Smooth muscle cell (in vitro differentiated cells): Measurements from ENCODE around the gene RBPJ. TPM values are rescaled to one million over a fixed set of nuclear protein-coding genes. Genes with fewer than 3 reads are reported as not detected.

Source experiments
- DNase-seq: peaks from one replicate; lab custom pipeline; 2025; ENCODE audit not compliant: unreplicated experiment; lab: John Stamatoyannopoulos, UW
- H2AFZ ChIP-seq: fragments of 200-600 bp; sonication (generic); 2 replicates; pipeline ENCODE4 v1.6.0; 2016; ENCODE audit warnings: antibody characterized with exemption, low read depth, mild to moderate bottlenecking
- H3F3A ChIP-seq: fragments of 200-600 bp; sonication (generic); 2 replicates; pipeline ENCODE4 v1.6.0; 2017; ENCODE audit warnings: antibody characterized with exemption, low read depth
- H3K27ac ChIP-seq: fragments of 200-600 bp; sonication (generic); 2 replicates; pipeline ENCODE4 v1.5.1; 2016; ENCODE audit warnings: low read depth, mild to moderate bottlenecking
- H3K27me3 ChIP-seq: fragments of 200-600 bp; sonication (generic); 2 replicates; pipeline ENCODE4 v1.6.1; 2016; ENCODE audit warnings: low read depth, mild to moderate bottlenecking
- H3K36me3 ChIP-seq: fragments of 200-600 bp; sonication (generic); 2 replicates; pipeline ENCODE4 v1.5.1; 2016; ENCODE audit warnings: low read depth
- H3K4me1 ChIP-seq: fragments of 200-600 bp; sonication (generic); 2 replicates; pipeline ENCODE4 v1.5.1; 2016; ENCODE audit warnings: low read depth
- H3K4me2 ChIP-seq: fragments of 200-600 bp; sonication (generic); 2 replicates; pipeline ENCODE4 v1.6.0; 2016; ENCODE audit warnings: mild to moderate bottlenecking
- H3K4me3 ChIP-seq: fragments of 200-600 bp; sonication (generic); 2 replicates; pipeline ENCODE4 v1.5.1; 2016; ENCODE audit warnings: mild to moderate bottlenecking
- H3K79me2 ChIP-seq: fragments of 200-600 bp; sonication (generic); 2 replicates; pipeline ENCODE4 v1.6.0; 2016; ENCODE audit warnings: low read depth, mild to moderate bottlenecking
- H3K9ac ChIP-seq: fragments of 200-600 bp; sonication (generic); 2 replicates; pipeline ENCODE4 v1.6.0; 2016; ENCODE audit warnings: low read depth
- H3K9me3 ChIP-seq: fragments of 200-600 bp; sonication (generic); replicated peaks from 2 replicates; pipeline ENCODE4 v1.5.1; 2016; ENCODE audit warnings: low read depth
- H4K20me1 ChIP-seq: fragments of 200-600 bp; sonication (generic); 2 replicates; pipeline ENCODE4 v1.6.0; 2016; ENCODE audit warnings: low read depth
- WGBS: methylation state at CpG from one replicate; pipeline ENCODE4 v1.1.7; 2016; ENCODE audit warnings: low lambda C conversion rate; 5-methylcytosine and 5-hydroxymethylcytosine counted together
- polyA plus RNA-seq: library from polyadenylated mRNA; unstranded; fragments of >200 nt; fragmentation: Nextera tagmentation; extraction: Ambion mirVana; gene quantifications from 2 replicates; pipeline ENCODE4 v1.2.1, GENCODE V29; 2016
- total RNA-seq: library from RNA; depleted of rRNA; stranded (reverse); fragments of >200 nt; gene quantifications from 2 replicates; pipeline ENCODE4 v1.2.3, GENCODE V29; 2014
- TF ChIP-seq, protein P1 (sequence below): fragments of 200-600 bp; sonication (generic); IDR thresholded peaks from 2 replicates; pipeline ENCODE4 v1.5.1; 2017; ENCODE audit warnings: borderline replicate concordance, mild to moderate bottlenecking, antibody characterized with exemption; ENCODE audit not compliant: insufficient read depth, poor library complexity, severe bottlenecking

The RBPJ gene
- total and polyA plus RNA-seq, 2 experiments from 2014 or later, result 96.9 to 137 TPM

DNA sequence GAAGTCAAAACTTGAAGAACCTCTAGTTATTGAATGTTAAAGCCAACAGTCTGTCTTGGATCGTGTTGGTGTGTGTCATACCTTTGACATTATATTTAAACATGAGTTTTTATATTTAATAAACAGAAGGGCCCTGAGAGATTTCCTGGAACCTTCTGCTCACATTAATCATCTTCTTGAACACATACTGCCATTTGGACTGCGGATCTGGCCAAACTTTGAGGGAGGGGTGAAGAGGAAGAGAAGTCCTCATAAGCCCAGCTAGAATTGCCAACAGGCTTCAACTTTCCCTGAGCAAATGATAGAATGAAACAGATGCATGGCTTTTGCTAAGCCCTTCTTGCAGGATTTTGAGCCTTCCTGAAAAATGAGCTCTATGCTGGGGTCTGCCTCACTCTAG, 142.1 kb downstream of the RBPJ start:
- Histone ChIP-seq H3K27me3 (no peaks in the 10 kb centered on the region), H3K27ac (no peak overlapping the region), H3K9ac (no peak overlapping the region), H3K4me3 (no peak overlapping the region), H4K20me1 (no peaks in the 10 kb centered on the region), H3K36me3 (no peaks in the 10 kb centered on the region), H3K4me2 (no peak overlapping the region), H2AFZ (no peak overlapping the region), H3F3A (no peaks in the 10 kb centered on the region), H3K9me3 (no peaks in the 10 kb centered on the region), H3K4me1 (no peaks in the 10 kb centered on the region), H3K79me2 (no peaks in the 10 kb centered on the region)
- TF ChIP-seq, protein P1, sequence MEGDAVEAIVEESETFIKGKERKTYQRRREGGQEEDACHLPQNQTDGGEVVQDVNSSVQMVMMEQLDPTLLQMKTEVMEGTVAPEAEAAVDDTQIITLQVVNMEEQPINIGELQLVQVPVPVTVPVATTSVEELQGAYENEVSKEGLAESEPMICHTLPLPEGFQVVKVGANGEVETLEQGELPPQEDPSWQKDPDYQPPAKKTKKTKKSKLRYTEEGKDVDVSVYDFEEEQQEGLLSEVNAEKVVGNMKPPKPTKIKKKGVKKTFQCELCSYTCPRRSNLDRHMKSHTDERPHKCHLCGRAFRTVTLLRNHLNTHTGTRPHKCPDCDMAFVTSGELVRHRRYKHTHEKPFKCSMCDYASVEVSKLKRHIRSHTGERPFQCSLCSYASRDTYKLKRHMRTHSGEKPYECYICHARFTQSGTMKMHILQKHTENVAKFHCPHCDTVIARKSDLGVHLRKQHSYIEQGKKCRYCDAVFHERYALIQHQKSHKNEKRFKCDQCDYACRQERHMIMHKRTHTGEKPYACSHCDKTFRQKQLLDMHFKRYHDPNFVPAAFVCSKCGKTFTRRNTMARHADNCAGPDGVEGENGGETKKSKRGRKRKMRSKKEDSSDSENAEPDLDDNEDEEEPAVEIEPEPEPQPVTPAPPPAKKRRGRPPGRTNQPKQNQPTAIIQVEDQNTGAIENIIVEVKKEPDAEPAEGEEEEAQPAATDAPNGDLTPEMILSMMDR, result no peak
- WGBS, result 95% methylated on average over 2 of the region's 2 CpGs
- DNase-seq, result no peak

DNA sequence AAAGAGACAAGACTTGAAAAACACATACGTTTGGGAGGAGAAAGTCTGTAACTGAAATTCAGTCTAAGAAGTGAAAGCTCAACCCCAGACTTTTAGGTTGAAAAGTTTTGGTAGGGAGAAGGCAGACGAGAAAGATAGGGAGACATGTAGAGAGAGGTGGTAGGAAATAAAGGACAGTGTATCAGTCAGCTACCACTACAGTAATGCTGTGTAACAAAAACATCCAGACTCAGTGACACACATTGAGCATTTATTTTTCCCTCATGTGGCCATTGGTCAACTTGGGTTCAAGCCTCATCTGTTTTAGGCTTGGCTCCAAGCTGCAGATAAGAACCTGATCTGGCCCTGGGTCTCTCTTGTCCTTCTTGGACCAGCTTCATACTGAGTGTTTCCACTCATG, 142.6 kb downstream of the RBPJ start:
- no peaks in the 10 kb centered on the region for H3K4me1 ChIP-seq
- no peaks in the 10 kb centered on the region for H3K27me3 ChIP-seq
- H3K4me3 ChIP-seq, result no peak overlapping the region
- no peaks in the 10 kb centered on the region for H4K20me1 ChIP-seq
- H3F3A ChIP-seq, result no peaks in the 10 kb centered on the region
- no peaks in the 10 kb centered on the region for H3K79me2 ChIP-seq
- H3K9ac ChIP-seq, result no peak overlapping the region
- no peak overlapping the region for H2AFZ ChIP-seq
- WGBS, result 89% methylated on average over 2 of the region's 2 CpGs
- TF ChIP-seq, protein P1, result no peak
- no peaks in the 10 kb centered on the region for H3K36me3 ChIP-seq
- H3K9me3 ChIP-seq, result no peaks in the 10 kb centered on the region
- no peak overlapping the region for H3K27ac ChIP-seq
- no peak overlapping the region for H3K4me2 ChIP-seq
- no peak for DNase-seq

DNA sequence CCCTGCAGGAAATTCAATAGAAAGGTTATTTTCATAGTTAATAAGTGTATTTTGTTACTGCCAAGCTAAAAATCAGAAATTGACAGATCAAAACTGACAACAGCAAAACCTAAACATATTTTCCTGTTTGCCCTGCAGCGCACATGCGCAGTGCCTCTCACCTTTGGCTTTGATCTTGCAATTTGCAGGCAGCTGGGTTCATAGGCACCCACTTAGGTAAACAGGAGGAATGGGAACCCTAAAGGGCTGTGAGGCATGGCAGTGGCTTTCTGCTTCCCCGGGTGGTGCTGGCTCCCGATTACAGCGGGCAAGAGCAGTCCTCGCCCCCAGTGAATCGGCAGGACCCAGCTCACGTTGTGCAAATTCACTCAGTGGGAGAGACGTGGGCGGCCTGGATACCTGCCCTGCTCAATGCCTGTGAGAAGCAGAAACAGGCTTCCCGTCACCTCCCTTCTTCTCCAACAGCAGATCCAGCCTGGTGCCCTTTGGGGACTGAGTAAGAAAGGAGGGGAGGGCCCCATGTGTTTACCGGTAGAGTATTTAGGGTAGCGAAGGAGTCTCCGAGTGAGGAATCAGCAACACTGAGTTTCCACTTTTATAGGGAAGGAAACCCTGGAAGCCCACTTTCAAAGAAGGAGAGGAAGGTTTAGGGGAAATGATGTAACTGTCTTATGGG, 143.7 kb downstream of the RBPJ start:
- Histone ChIP-seq H3K79me2 (no peaks in the 10 kb centered on the region), H4K20me1 (no peaks in the 10 kb centered on the region), H3K27ac (no peak overlapping the region), H2AFZ (no peak overlapping the region), H3K4me1 (no peaks in the 10 kb centered on the region), H3K27me3 (no peaks in the 10 kb centered on the region), H3K9ac (no peak overlapping the region), H3K4me3 (no peak overlapping the region), H3K9me3 (no peaks in the 10 kb centered on the region), H3K4me2 (no peak overlapping the region), H3F3A (no peaks in the 10 kb centered on the region), H3K36me3 (no peaks in the 10 kb centered on the region)
- 89% methylated on average over 14 of the region's 14 CpGs for WGBS
- TF ChIP-seq, protein P1, result no peak
- DNase-seq, result no peak
